ENCODE measurements around the gene NUDT4. TPM values are rescaled to one million over a fixed set of nuclear protein-coding genes. Genes with fewer than 3 reads are reported as not detected.
"Not testable (repeated sequence)": the region's sequence is repeated elsewhere in the genome, so short reads cannot be mapped to it uniquely, and the experiment has no call there.

Gene NUDT4
- polyA plus RNA-seq, 1 donor (not counting 4 experiments of a cell fraction or from before 2014, with no cell fraction given), result 33.2 TPM

GRCh38 chr12:93429852-93430251 is 52.1 kb downstream of the NUDT4 start:
- Histone ChIP-seq H3K9me1 (ENCODE audit: control insufficient read depth, extremely low read depth, insufficient read depth, low read length) (no peaks in the 10 kb centered on the region), H3K9ac (ENCODE audit: control insufficient read depth, extremely low read depth, insufficient read depth, low read length) (no peak overlapping the region), H3K4me3 (ENCODE audit: control insufficient read depth in 2 of 3, extremely low read depth in 1 of 3, insufficient read depth in 2 of 3, low read depth in 1 of 3, low read length in 3 of 3) (no peak overlapping the region), H3K9me3 (ENCODE audit: control insufficient read depth, low read depth, low read length) (no peaks in the 10 kb centered on the region), H3K79me2 (ENCODE audit: control insufficient read depth, insufficient read depth, low read length) (peaks cover 97% of the 10 kb centered on the region), H3K4me1 (ENCODE audit: control insufficient read depth, extremely low read depth, insufficient read depth, low read length) (peaks cover 21% of the 10 kb centered on the region), H3K27me3 (ENCODE audit: control insufficient read depth, extremely low read depth, insufficient read depth, low read length) (no peaks in the 10 kb centered on the region), H4K20me1 (ENCODE audit: control insufficient read depth, extremely low read depth, insufficient read depth, low read length) (peaks cover 37% of the 10 kb centered on the region), H3K27ac (ENCODE audit: control insufficient read depth, insufficient read depth, low read length) (no peak overlapping the region), H3K36me3 (ENCODE audit: control insufficient read depth in 2 of 2, extremely low read depth in 1 of 2, insufficient read depth in 2 of 2, low read length in 2 of 2) (no peaks in the 10 kb centered on the region), H2AFZ (ENCODE audit: control insufficient read depth, low read length) (no peak overlapping the region), H3K4me2 (ENCODE audit: control insufficient read depth, extremely low read depth, insufficient read depth, low read depth, low read length) (no peak overlapping the region)
- no peak for TF ChIP-seq CTCF (optimal IDR thresholded peaks at IDR 0.05 in 1 of 3, IDR thresholded peaks at IDR 0.05 in 1 of 3, conservative IDR thresholded peaks at IDR 0.05 in 1 of 3; ENCODE audit: extremely low read depth in 1 of 3, insufficient read depth in 2 of 3, low read length in 3 of 3)
- TF ChIP-seq EZH2 (IDR thresholded peaks at IDR 0.05; ENCODE audit: low read length), result no peak
- FAIRE-seq (no peak), DNase-seq (ENCODE audit: low read depth, low spot score) (no peak)
- dilution Hi-C loops (cut with MboI; ENCODE audit: extremely low pct_ligation_motif_present, low sequenced_read_pairs), result no loop called here

GRCh38 chr12:93430280-93430679 is 52.6 kb downstream of the NUDT4 start:
- H3K4me1 ChIP-seq (ENCODE audit: control insufficient read depth, extremely low read depth, insufficient read depth, low read length), result peaks cover 21% of the 10 kb centered on the region
- no peak overlapping the region for H3K27ac ChIP-seq (ENCODE audit: control insufficient read depth, insufficient read depth, low read length)
- H4K20me1 ChIP-seq (ENCODE audit: control insufficient read depth, extremely low read depth, insufficient read depth, low read length), result peaks cover 37% of the 10 kb centered on the region
- H3K9me3 ChIP-seq (ENCODE audit: control insufficient read depth, low read depth, low read length), result no peaks in the 10 kb centered on the region
- dilution Hi-C loops (cut with MboI; ENCODE audit: extremely low pct_ligation_motif_present, low sequenced_read_pairs), result no loop called here
- H3K36me3 ChIP-seq (ENCODE audit: control insufficient read depth in 2 of 2, extremely low read depth in 1 of 2, insufficient read depth in 2 of 2, low read length in 2 of 2), result no peaks in the 10 kb centered on the region
- H3K4me3 ChIP-seq (ENCODE audit: control insufficient read depth in 2 of 3, extremely low read depth in 1 of 3, insufficient read depth in 2 of 3, low read depth in 1 of 3, low read length in 3 of 3), result no peak overlapping the region
- peaks cover 97% of the 10 kb centered on the region for H3K79me2 ChIP-seq (ENCODE audit: control insufficient read depth, insufficient read depth, low read length)
- DNase-seq (ENCODE audit: low read depth, low spot score) (no peak), FAIRE-seq (no peak)
- H3K9ac ChIP-seq (ENCODE audit: control insufficient read depth, extremely low read depth, insufficient read depth, low read length), result no peak overlapping the region
- no peaks in the 10 kb centered on the region for H3K9me1 ChIP-seq (ENCODE audit: control insufficient read depth, extremely low read depth, insufficient read depth, low read length)
- no peaks in the 10 kb centered on the region for H3K27me3 ChIP-seq (ENCODE audit: control insufficient read depth, extremely low read depth, insufficient read depth, low read length)
- H3K4me2 ChIP-seq (ENCODE audit: control insufficient read depth, extremely low read depth, insufficient read depth, low read depth, low read length), result no peak overlapping the region
- TF ChIP-seq CTCF (optimal IDR thresholded peaks at IDR 0.05 in 1 of 3, IDR thresholded peaks at IDR 0.05 in 1 of 3, conservative IDR thresholded peaks at IDR 0.05 in 1 of 3; ENCODE audit: extremely low read depth in 1 of 3, insufficient read depth in 2 of 3, low read length in 3 of 3) (no peak), EZH2 (IDR thresholded peaks at IDR 0.05; ENCODE audit: low read length) (no peak)
- no peak overlapping the region for H2AFZ ChIP-seq (ENCODE audit: control insufficient read depth, low read length)

- peak overlapping the region; percentile 4 for H3K4me2 ChIP-seq (ENCODE audit: control insufficient read depth, extremely low read depth, insufficient read depth, low read depth, low read length)
- dilution Hi-C loops (cut with MboI; ENCODE audit: extremely low pct_ligation_motif_present, low sequenced_read_pairs); H3K9me3 ChIP-seq (ENCODE audit: control insufficient read depth, low read depth, low read length); H3K36me3 ChIP-seq (ENCODE audit: control insufficient read depth in 2 of 2, extremely low read depth in 1 of 2, insufficient read depth in 2 of 2, low read length in 2 of 2); FAIRE-seq; DNase-seq (ENCODE audit: low read depth, low spot score); H3K27ac ChIP-seq (ENCODE audit: control insufficient read depth, insufficient read depth, low read length); H2AFZ ChIP-seq (ENCODE audit: control insufficient read depth, low read length); H3K9ac ChIP-seq (ENCODE audit: control insufficient read depth, extremely low read depth, insufficient read depth, low read length); H3K27me3 ChIP-seq (ENCODE audit: control insufficient read depth, extremely low read depth, insufficient read depth, low read length); H3K9me1 ChIP-seq (ENCODE audit: control insufficient read depth, extremely low read depth, insufficient read depth, low read length); H3K4me3 ChIP-seq (ENCODE audit: control insufficient read depth in 2 of 3, extremely low read depth in 1 of 3, insufficient read depth in 2 of 3, low read depth in 1 of 3, low read length in 3 of 3): not testable (repeated sequence)
- peaks cover 44% of the 10 kb centered on the region for H4K20me1 ChIP-seq (ENCODE audit: control insufficient read depth, extremely low read depth, insufficient read depth, low read length)
- H3K4me1 ChIP-seq (ENCODE audit: control insufficient read depth, extremely low read depth, insufficient read depth, low read length), result peaks cover 21% of the 10 kb centered on the region
- H3K79me2 ChIP-seq (ENCODE audit: control insufficient read depth, insufficient read depth, low read length), result peaks cover 97% of the 10 kb centered on the region
Measured at GRCh38 chr12:93432031-93432430, 54.3 kb downstream of the NUDT4 start.

All from keratinocyte (primary cell).